M059J (cell line): ENCODE results near the gene CCDC97. TPM values are rescaled to one million over a fixed set of nuclear protein-coding genes. Genes with fewer than 3 reads are reported as not detected.
A peak's percentile ranks its signal among the peaks of the same experiment; 100 is the strongest.
"Not testable (repeated sequence)": the region's sequence is repeated elsewhere in the genome, so short reads cannot be mapped to it uniquely, and the experiment has no call there.

Experiments
- DNase-seq: peaks from one replicate; pipeline ENCODE4 v3.0.0-alpha.2; 2012; ENCODE audit warnings: low read depth
- total RNA-seq: library from RNA; depleted of rRNA; stranded (reverse); fragments of >200 nt; shearing (Covaris generic); gene quantifications from 2 replicates; pipeline ENCODE4 v1.2.3, GENCODE V29; 2014; rRNA removed

Gene CCDC97
- total RNA-seq = 5.6 and 7.2 TPM in 2 replicates

- DNase-seq = peak; percentile 80
Measured at GRCh38 chr19:41310033-41310831, at the start of gene CCDC97. TSS of gene CCDC97 (plus strand) at chr19:41310172. CDS start at chr19:41310311, 139 bp downstream.

- no peak for DNase-seq
Measured at GRCh38 chr19:41261474-41262190, 48.3 kb upstream of the CCDC97 start.

GRCh38 chr19:41263042-41263849 is 46.7 kb upstream of the CCDC97 start:
- DNase-seq = peak; percentile 77

GRCh38 chr19:41263850-41264580 is 46.0 kb upstream of the CCDC97 start, which contains the start of gene HNRNPUL1:
TSS of gene HNRNPUL1 (plus strand) at chr19:41264372. CDS start at chr19:41264504, 132 bp downstream.
- DNase-seq = peak; percentile 100

- DNase-seq = peak; percentile 68
Measured at GRCh38 chr19:41264581-41265394, 45.2 kb upstream of the CCDC97 start.

GRCh38 chr19:41265395-41266153 is 44.4 kb upstream of the CCDC97 start:
- DNase-seq = peak; percentile 28

- no peak for DNase-seq
Measured at GRCh38 chr19:41269055-41269454, 40.9 kb upstream of the CCDC97 start.

- DNase-seq = no peak
Measured at GRCh38 chr19:41269571-41269970, 40.4 kb upstream of the CCDC97 start.

GRCh38 chr19:41273076-41273475 is 36.9 kb upstream of the CCDC97 start:
- DNase-seq = no peak

- DNase-seq = no peak
Measured at GRCh38 chr19:41274802-41275201, 35.2 kb upstream of the CCDC97 start.

GRCh38 chr19:41276231-41276630 is 33.7 kb upstream of the CCDC97 start:
- no peak for DNase-seq

- no peak for DNase-seq
Measured at GRCh38 chr19:41278478-41278877, 31.5 kb upstream of the CCDC97 start.

- DNase-seq = no peak
Measured at GRCh38 chr19:41288673-41289530, 21.1 kb upstream of the CCDC97 start.

- not testable (repeated sequence) for DNase-seq
Measured at GRCh38 chr19:41289814-41290213, 20.2 kb upstream of the CCDC97 start.

- no peak for DNase-seq
Measured at GRCh38 chr19:41294393-41294792, 15.6 kb upstream of the CCDC97 start.

GRCh38 chr19:41295499-41295898 is 14.5 kb upstream of the CCDC97 start:
- DNase-seq = no peak

- DNase-seq = peak; percentile 59
Measured at GRCh38 chr19:41296433-41296871, 13.5 kb upstream of the CCDC97 start.

- no peak for DNase-seq
Measured at GRCh38 chr19:41297628-41298347, 12.2 kb upstream of the CCDC97 start.
